Astrocyte of the spinal cord (primary cell): ENCODE measurements around the gene NAA80.
A peak's percentile ranks its signal among the peaks of the same experiment; 100 is the strongest.

Experiments used
- DNase-seq: peaks from one replicate; pipeline ENCODE4 v3.0.0; 2011; ENCODE audit warnings: low read depth, low spot score
- H3K4me3 ChIP-seq: 2 replicates; pipeline ENCODE4 v1.5.1; 2011; ENCODE audit warnings: low read depth, mild to moderate bottlenecking, low read length, moderate library complexity
- CTCF ChIP-seq: IDR thresholded peaks from 2 replicates; pipeline ENCODE4 v1.5.1; 2012; ENCODE audit warnings: low read depth, mild to moderate bottlenecking, low read length, inconsistent platforms
- in situ Hi-C: cut with HindIII; loops from 2 replicates; pipeline ENCODE4 v1.10.0; 2017; ENCODE audit warnings: low sequenced_read_pairs

The NAA80 gene

DNA sequence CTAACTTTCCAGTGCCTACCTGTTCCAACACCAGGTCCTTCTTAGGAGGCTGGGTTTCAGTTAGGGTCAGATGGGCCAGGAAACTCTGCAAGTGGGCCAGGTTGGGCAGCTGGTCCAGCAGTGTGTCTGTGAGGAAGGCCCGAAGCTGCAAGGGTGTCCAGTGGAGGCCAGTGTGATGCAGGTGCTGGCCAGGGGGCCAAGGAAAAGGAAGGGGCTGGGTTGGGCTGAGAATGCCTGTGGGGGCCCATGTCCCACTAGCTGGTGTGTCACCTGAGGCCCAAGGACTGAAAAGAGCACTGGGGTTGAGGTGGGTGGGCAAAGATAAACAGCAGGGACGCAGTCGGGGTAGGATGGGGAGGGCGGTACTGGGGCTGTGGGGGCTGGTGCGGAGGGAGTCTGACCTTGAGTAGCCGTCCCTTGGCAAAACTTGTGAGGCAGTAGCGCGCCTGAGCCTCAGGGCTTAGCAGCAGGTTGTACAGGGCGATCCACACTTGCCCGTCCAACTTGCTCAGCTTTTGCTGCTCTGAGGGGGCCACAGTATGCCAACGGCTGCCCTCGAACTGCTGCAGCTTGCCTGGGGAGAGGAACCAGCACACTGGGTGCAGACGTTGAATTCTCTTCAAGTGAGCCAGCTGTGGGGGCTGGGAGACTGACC, 42.9 kb upstream of the NAA80 start:
- no peak overlapping the region for H3K4me3 ChIP-seq
- no peak for TF ChIP-seq CTCF
- no peak for DNase-seq
- in situ Hi-C loops: no loop called here

- in situ Hi-C loops: no loop called here
- peak overlapping the region; percentile 31 for H3K4me3 ChIP-seq
- no peak for DNase-seq
- no peak for TF ChIP-seq CTCF
Observed at GRCh38 chr3:50341537-50341936, 42.3 kb upstream of the NAA80 start.

DNA sequence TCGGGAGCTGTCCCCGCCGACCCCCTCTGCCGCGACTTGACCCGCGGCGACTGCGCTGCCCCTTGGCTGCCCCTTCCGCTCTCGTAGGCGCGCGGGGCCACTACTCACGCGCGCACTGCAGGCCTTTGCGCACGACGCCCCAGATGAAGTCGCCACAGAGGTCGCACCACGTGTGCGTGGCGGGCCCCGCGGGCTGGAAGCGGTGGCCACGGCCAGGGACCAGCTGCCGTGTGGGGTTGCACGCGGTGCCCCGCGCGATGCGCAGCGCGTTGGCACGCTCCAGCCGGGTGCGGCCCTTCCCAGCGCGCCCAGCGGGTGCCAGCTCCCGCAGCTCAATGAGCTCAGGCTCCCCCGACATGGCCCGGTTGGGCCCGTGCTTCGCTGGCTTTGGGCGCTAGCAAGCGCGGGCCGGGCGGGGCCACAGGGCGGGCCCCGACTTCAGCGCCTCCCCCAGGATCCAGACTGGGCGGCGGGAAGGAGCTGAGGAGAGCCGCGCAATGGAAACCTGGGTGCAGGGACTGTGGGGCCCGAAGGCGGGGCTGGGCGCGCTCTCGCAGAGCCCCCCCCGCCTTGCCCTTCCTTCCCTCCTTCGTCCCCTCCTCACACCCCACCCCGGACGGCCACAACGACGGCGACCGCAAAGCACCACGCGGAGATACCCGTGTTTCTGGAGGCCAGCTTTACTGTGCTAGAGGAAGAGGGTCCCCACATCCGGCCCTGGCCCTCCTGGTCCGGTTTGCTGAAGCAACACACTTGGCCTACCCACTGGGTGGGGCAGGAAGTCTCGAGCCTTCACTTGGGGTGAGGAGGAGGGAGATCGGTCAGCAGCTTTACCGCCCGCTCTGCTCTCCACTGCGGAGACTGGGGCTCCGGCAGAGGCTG, 41.5 kb upstream of the NAA80 start, which contains the start of gene RASSF1:
RASSF1 (minus strand) TSS at position 389 of the 882 bp plus-strand sequence; CDS start at position 358, 31 bp downstream.
- H3K4me3 ChIP-seq: peak within 1 kb of the TSS; percentile 31
- DNase-seq: no peak
- in situ Hi-C loops: no loop called here
- no peak for TF ChIP-seq CTCF

DNA sequence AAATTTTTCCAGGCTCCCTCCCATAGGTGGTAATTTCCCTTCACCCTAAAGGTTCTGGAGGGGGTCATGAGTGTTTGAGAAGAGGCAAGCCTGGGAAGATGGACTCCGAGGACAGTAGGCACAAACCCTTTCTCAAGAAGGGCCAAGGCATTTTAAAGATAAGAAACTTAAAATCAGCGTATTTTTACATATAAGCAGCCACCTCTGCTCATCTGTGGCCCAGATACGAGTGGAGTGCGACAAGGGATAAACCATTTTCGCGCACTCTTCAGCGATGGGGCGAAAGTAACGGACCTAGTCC, 40.9 kb upstream of the NAA80 start:
- peak overlapping the region; percentile 31 for H3K4me3 ChIP-seq
- DNase-seq: no peak
- in situ Hi-C loops: no loop called here
- TF ChIP-seq CTCF: no peak

DNA sequence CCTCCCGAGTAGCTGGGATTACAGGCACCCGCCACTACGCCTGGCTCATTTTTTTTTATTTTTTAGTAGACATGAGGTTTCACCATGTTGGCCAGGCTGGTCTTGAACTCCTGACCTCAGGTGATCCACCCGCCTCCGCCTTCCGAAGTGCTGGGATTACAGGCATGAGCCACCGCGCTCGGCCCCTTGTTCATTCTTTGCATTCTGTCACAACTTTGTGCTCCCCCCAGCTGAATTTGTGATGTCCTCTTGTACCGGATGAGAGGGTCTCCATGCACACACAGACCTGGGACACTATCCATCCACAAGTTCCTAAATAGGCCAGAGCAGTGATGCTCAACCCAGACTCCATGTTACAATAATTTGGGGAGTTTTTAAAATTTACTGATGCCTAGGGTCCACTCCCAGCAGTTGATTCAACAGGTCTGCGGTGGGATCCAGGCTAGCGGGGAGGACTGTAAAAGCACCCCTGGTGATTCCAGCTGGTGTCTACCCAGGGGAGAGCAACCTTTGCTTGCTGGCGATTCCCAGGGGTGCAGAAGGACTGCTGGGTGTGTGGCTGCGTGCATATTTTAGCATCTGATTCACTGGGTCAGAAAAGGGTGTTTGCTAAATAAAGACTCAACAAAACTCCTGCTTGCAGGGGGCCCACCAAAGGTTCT, 40.4 kb upstream of the NAA80 start:
- DNase-seq: peak; percentile 22
- TF ChIP-seq CTCF: no peak
- in situ Hi-C loops: no loop called here
- peak overlapping the region; percentile 31 for H3K4me3 ChIP-seq

DNA sequence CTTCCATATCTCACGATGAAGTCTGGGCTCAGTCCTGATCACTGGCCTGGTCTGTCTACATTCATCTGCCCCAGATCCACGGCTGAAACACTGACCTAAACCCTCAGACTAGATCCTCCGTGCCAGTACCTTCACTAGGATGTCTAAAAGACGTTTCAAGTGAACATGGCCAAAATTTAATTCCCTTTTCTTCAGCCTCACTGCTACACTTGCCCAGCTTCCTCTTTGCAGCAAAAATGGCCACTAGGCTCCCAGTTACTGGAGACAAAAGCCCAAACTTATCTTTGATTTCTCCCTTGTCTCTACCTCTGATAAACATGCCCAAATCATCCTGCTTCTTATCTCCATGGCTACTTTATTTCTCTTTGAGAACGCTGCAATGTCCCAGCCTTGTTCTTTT, 39.8 kb upstream of the NAA80 start:
- TF ChIP-seq CTCF: no peak
- DNase-seq: no peak
- no peak overlapping the region for H3K4me3 ChIP-seq
- in situ Hi-C loops: no loop called here
